Heart right ventricle (tissue), 16 donors: ENCODE results near the gene ATP5F1B. TPM values are rescaled to one million over a fixed set of nuclear protein-coding genes. Genes with fewer than 3 reads are reported as not detected.

Source experiments
- ATAC-seq, 8 donors: fragments of 200-7000 bp; cut with Tn5 transposase; one replicate each; pipeline ENCODE4 v1.9.1; 2020; ENCODE audit warnings: mild to moderate bottlenecking in 8 of 8, moderate library complexity in 8 of 8, moderate number of reproducible peaks in 1 of 8
- DNase-seq, 2 donors: peaks; one replicate each; pipeline ENCODE4 v3.0.0-alpha.2; 2020
- H3K27ac ChIP-seq, 10 donors: fragments of 200-600 bp; sonication (generic) in 2 of 10; one replicate each; pipeline versions ENCODE4 v1.5.0 to v1.8.0; 2020 to 2022; ENCODE audit warnings: mild to moderate bottlenecking in 3 of 10
- H3K27me3 ChIP-seq, 7 donors: fragments of 200-600 bp; one replicate each; pipeline ENCODE4 v1.8.0; 2021 to 2022; ENCODE audit warnings: mild to moderate bottlenecking in 2 of 7
- H3K36me3 ChIP-seq, 9 donors: fragments of 200-600 bp; sonication (generic) in 1 of 9; one replicate each; pipeline versions ENCODE4 v1.5.0 to v1.8.0; 2020 to 2022; ENCODE audit warnings: mild to moderate bottlenecking in 2 of 9
- H3K4me1 ChIP-seq, 9 donors: fragments of 200-600 bp; sonication (generic) in 1 of 9; one replicate each; pipeline versions ENCODE4 v1.5.0 to v1.8.0; 2020 to 2022; ENCODE audit warnings: mild to moderate bottlenecking in 4 of 9
- H3K4me3 ChIP-seq, 10 donors: fragments of 200-600 bp; sonication (generic) in 2 of 10; one replicate each; pipeline versions ENCODE4 v1.5.0 to v1.8.0; 2020 to 2022; ENCODE audit warnings: mild to moderate bottlenecking in 7 of 10, moderate library complexity in 2 of 10
- H3K9me3 ChIP-seq, 11 donors: fragments of 200-600 bp in 10 of 11; sonication (generic) in 2 of 11; one replicate each; pipeline versions ENCODE4 v1.5.0 to v1.8.0; 2013 to 2022; ENCODE audit warnings: mild to moderate bottlenecking in 2 of 11, control low read depth in 1 of 11, moderate library complexity in 1 of 11
- CTCF ChIP-seq, 9 donors: fragments of 200-600 bp; sonication (generic) in 2 of 9; IDR thresholded peaks; one replicate each; pipeline versions ENCODE4 v1.5.0 to v1.8.0; 2021 to 2022; ENCODE audit warnings: antibody characterized with exemption in 9 of 9, mild to moderate bottlenecking in 5 of 9, moderate library complexity in 1 of 9
- WGBS, 2 donors: extraction: QIAGEN DNeasy Blood & Tissue Kit; methylation state at CpG; one replicate each; pipeline ENCODE4 v1.1.7; 2013; ENCODE audit warnings: inconsistent platforms in 1 of 2; 5-methylcytosine and 5-hydroxymethylcytosine counted together
- intact Hi-C, 10 donors: fragments of 100-400 bp; cut with DNase I; formaldehyde crosslinking; loops; one replicate each; pipeline versions ENCODE4 v1.11.1 to v1.14.2; 2022
- polyA plus RNA-seq, 2 donors: library from polyadenylated mRNA; stranded (reverse); fragments of 200-250 nt; gene quantifications; one replicate each; pipeline ENCODE4 v1.2.3, GENCODE V29; 2013
- total RNA-seq, 10 donors: library from RNA; stranded (reverse); fragmentation: NEBNext Ultra II Directional in 3 of 10; extraction: Animal tissue kit (Norgen Biotek cat#: 25700) in 3 of 10; gene quantifications; one replicate each; pipeline versions ENCODE4 v1.2.1 to v1.2.4, GENCODE V29; 2021 to 2023
- donor health status: Arrhythmogenic right ventricular cardiomyopathy.
- donor health status: ischemic (EF 13 %, LVEDD 7.1; RV severe dilation, severe dysfunction).
- donor health status: healthy with polysubstance abuse.
- donor health status: DM: no; HTN: yes; CAD: no.
- donor health status: DM: no; HTN: no; CAD: no.
- donor health status: ischemic (EF 25% LVEDD 6.9; RV normal size, moderate dysfunction).
- donor health status: ischemic (EF 25% LVEDD 5.7; RV mildly dilated, moderate dysfunction).
- donor health status: healthy.
- donor health status: DM: yes; HTN: yes; CAD: no.
- donor health status: Ischemic cardiomyopathy.
- donor health status: ischemic (EF 35%, LVEDD 5.7; RV mildly dilated, moderate dysfunction).
- donor health status: nonischemic (EF 11% LVEDD 7.7; RV severe dilation, severe dysfunction).
- donor health status: DM: yes; HTN: yes; CAD: no.
- donor health status: PGD.
- donor health status: ischemic (EF 29% LVEDD 5.4; RV normal size, mild dysfunction).
- donor health status: nonischemic (EF 23%, LVEDD 6.1; RV moderate dilation, normal function).

Gene ATP5F1B
- total and polyA plus RNA-seq, 12 donors = 1,003 to 3,612 (median 3,231) TPM

GRCh38 chr12:56682323-56682722 is 36.5 kb upstream of the ATP5F1B start:
- no peak for TF ChIP-seq CTCF (IDR thresholded peaks at IDR 0.05)
- DNase-seq (no peak), ATAC-seq (no peak)
- Histone ChIP-seq H3K4me3 (no peak overlapping the region), H3K36me3 (peaks cover 0 to 49% (median 0%) of the 10 kb centered on the region in 9 donors), H3K4me1 (peaks cover 5 to 94% (median 82%) of the 10 kb centered on the region in 9 donors), H3K27me3 (no peaks in the 10 kb centered on the region), H3K27ac (peak overlapping the region in 1 of 10 donors; percentile 0), H3K9me3 (no peaks in the 10 kb centered on the region)
- WGBS, 2 donors = 91 to 94% methylated on average over 6 of the region's 6 CpGs
- intact Hi-C loops = no loop called here

DNA sequence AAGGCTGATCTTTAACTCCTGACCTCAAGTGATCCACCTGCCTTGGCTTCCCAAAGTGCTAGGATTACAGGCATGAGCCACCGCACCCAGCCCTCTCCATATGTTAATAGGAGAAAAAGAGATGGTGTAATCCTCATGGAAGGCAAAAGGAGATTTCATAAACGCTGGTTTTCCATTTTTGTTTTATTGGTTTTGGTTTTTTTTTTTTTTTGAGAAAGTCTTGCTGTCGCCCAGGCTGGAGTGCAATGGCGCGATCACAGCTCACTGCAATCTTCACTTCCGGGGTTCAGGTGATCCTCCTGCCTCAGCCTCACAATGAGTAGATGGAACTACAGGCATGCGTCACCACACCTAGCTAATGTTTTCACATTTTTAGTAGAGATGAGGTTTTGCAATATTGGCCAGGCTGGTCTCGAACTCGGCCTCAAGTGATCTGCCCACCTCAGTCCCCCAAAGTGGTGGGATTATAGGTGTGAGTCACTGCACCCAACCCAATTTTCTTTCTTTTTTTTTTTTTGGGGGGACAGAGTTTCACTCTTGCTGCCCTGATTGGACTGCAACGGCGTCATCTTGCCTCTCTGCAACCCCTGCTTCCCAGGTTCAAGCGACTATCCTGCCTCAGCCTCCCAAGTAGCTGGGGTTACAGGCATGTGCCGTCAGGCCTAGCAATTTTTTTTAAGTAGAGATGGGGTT is 34.2 kb upstream of the ATP5F1B start:
- H3K27me3 ChIP-seq = no peaks in the 10 kb centered on the region
- DNase-seq (no peak), ATAC-seq (no peak)
- intact Hi-C loops = no loop called here
- H3K27ac ChIP-seq = peak overlapping the region in 1 of 10 donors; percentile 7
- TF ChIP-seq CTCF (IDR thresholded peaks at IDR 0.05) = no peak
- 93 to 96% methylated on average over 13 of the region's 13 CpGs for WGBS, 2 donors
- no peaks in the 10 kb centered on the region for H3K9me3 ChIP-seq
- H3K4me3 ChIP-seq = no peak overlapping the region
- peaks cover 5 to 95% (median 80%) of the 10 kb centered on the region in 9 donors for H3K4me1 ChIP-seq
- peaks cover 0 to 45% (median 0%) of the 10 kb centered on the region in 9 donors for H3K36me3 ChIP-seq

GRCh38 chr12:56678852-56679251 is 33.1 kb upstream of the ATP5F1B start:
- Histone ChIP-seq H3K27me3 (no peaks in the 10 kb centered on the region), H3K4me1 (peaks cover 0 to 84% (median 68%) of the 10 kb centered on the region in 9 donors), H3K27ac (no peak overlapping the region), H3K36me3 (peaks cover 0 to 40% (median 0%) of the 10 kb centered on the region in 9 donors), H3K9me3 (no peaks in the 10 kb centered on the region), H3K4me3 (no peak overlapping the region)
- intact Hi-C loops = no loop called here
- no peak for TF ChIP-seq CTCF (IDR thresholded peaks at IDR 0.05)
- ATAC-seq = no peak
- 91 to 92% methylated on average over 2 of the region's 2 CpGs for WGBS, 2 donors
- no peak for DNase-seq

DNA sequence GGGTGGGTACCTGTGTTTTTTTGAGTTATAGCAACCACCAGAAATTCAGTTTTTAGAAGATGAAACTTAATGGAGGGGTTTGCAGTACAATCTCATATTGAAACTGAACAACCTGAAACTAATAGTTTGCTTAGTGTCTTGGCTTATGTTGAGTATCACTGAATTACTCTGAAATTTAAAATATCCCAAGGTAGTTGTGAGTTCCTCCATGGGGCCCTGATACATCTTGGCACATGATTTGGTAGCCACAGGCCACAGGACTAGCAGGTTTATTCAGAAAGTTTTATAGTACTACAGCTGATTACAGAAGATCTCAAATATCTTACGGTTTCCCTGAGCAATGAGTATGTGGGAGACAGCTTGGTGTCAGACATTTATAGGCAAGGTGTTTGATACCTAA is 31.9 kb upstream of the ATP5F1B start:
- no peak for DNase-seq
- no peaks in the 10 kb centered on the region for H3K9me3 ChIP-seq
- H3K36me3 ChIP-seq = peaks cover 0 to 35% (median under 1%) of the 10 kb centered on the region in 9 donors
- peaks cover 0 to 73% (median 59%) of the 10 kb centered on the region in 9 donors for H3K4me1 ChIP-seq
- intact Hi-C loops = no loop called here
- H3K27me3 ChIP-seq = no peaks in the 10 kb centered on the region
- no peak for ATAC-seq
- H3K27ac ChIP-seq = no peak overlapping the region
- 78 to 81% methylated on average over 1 of the region's 1 CpG for WGBS, 2 donors
- no peak for TF ChIP-seq CTCF (IDR thresholded peaks at IDR 0.05)
- H3K4me3 ChIP-seq = no peak overlapping the region
